ENCODE measurements around the gene CALD1. TPM values are rescaled to one million over a fixed set of nuclear protein-coding genes. Genes with fewer than 3 reads are reported as not detected.

Gene CALD1
- total and polyA plus RNA-seq, 7 donors: 16.8 to 59.5 (median 25.0) TPM

- ATAC-seq: no peak
- H3K36me3 ChIP-seq (ENCODE audit: insufficient read depth in 1 of 2, low read depth in 1 of 2): no peaks in the 10 kb centered on the region
- no peaks in the 10 kb centered on the region for H3K27me3 ChIP-seq (ENCODE audit: insufficient read depth in 3 of 3, low read length in 2 of 3)
- intact Hi-C loops (cut with DNase I): no loop called here
- no peak for DNase-seq
- H3K4me1 ChIP-seq: peaks cover 4% of the 10 kb centered on the region
- TF ChIP-seq CTCF (IDR thresholded peaks at IDR 0.05): no peak
- H3K4me3 ChIP-seq: no peak overlapping the region
- H3K9me3 ChIP-seq: no peaks in the 10 kb centered on the region
- no peak overlapping the region for H3K27ac ChIP-seq
- WGBS, 3 donors: 46 to 58% (median 56%) methylated on average over 3 of the region's 3 CpGs
Observed at GRCh38 chr7:134787720-134788119, 8.3 kb downstream of the CALD1 start.

GRCh38 chr7:134788191-134788590, 8.8 kb downstream of the CALD1 start:
- H3K27ac ChIP-seq: no peak overlapping the region
- WGBS, 3 donors: 87 to 96% (median 92%) methylated on average over 2 of the region's 2 CpGs
- no peaks in the 10 kb centered on the region for H3K9me3 ChIP-seq
- H3K4me1 ChIP-seq: peaks cover 4% of the 10 kb centered on the region
- ATAC-seq (no peak), DNase-seq (no peak)
- H3K27me3 ChIP-seq (ENCODE audit: insufficient read depth in 3 of 3, low read length in 2 of 3): no peaks in the 10 kb centered on the region
- TF ChIP-seq CTCF (IDR thresholded peaks at IDR 0.05): no peak
- no peak overlapping the region for H3K4me3 ChIP-seq
- intact Hi-C loops (cut with DNase I): no loop called here
- no peaks in the 10 kb centered on the region for H3K36me3 ChIP-seq (ENCODE audit: insufficient read depth in 1 of 2, low read depth in 1 of 2)

- Histone ChIP-seq H3K36me3 (ENCODE audit: insufficient read depth in 1 of 2, low read depth in 1 of 2) (no peaks in the 10 kb centered on the region), H3K4me3 (no peak overlapping the region), H3K27me3 (ENCODE audit: insufficient read depth in 3 of 3, low read length in 2 of 3) (no peaks in the 10 kb centered on the region), H3K9me3 (no peaks in the 10 kb centered on the region), H3K27ac (peak overlapping the region; percentile 19), H3K4me1 (peaks cover 4% of the 10 kb centered on the region)
- 22 to 31% (median 24%) methylated on average over 2 of the region's 2 CpGs for WGBS, 3 donors
- no peak for DNase-seq
- TF ChIP-seq CTCF (IDR thresholded peaks at IDR 0.05): no peak
- intact Hi-C loops (cut with DNase I): no loop called here
- peak in 2 of 4 donors; percentile 34 to 37 for ATAC-seq
Observed at GRCh38 chr7:134789967-134790685, 10.7 kb downstream of the CALD1 start.

- no peak overlapping the region for H3K4me3 ChIP-seq
- DNase-seq (peak in 1 of 2 donors; percentile 47), ATAC-seq (no peak)
- H3K36me3 ChIP-seq (ENCODE audit: insufficient read depth in 1 of 2, low read depth in 1 of 2): no peaks in the 10 kb centered on the region
- no peak overlapping the region for H3K27ac ChIP-seq
- WGBS, 3 donors: 82 to 88% (median 88%) methylated on average over 9 of the region's 9 CpGs
- TF ChIP-seq CTCF (IDR thresholded peaks at IDR 0.05): no peak
- intact Hi-C loops (cut with DNase I): no loop called here
- H3K4me1 ChIP-seq: peaks cover 4% of the 10 kb centered on the region
- no peaks in the 10 kb centered on the region for H3K27me3 ChIP-seq (ENCODE audit: insufficient read depth in 3 of 3, low read length in 2 of 3)
- no peaks in the 10 kb centered on the region for H3K9me3 ChIP-seq
Observed at GRCh38 chr7:134792968-134793367, 13.5 kb downstream of the CALD1 start.

- H3K27ac ChIP-seq: no peak overlapping the region
- no peak for TF ChIP-seq CTCF (IDR thresholded peaks at IDR 0.05)
Observed at GRCh38 chr7:134795231-134795630, 15.8 kb downstream of the CALD1 start.

More at GRCh38 chr7:134795231-134795630, 15.8 kb downstream of the CALD1 start:
- DNase-seq: no peak
- Histone ChIP-seq H3K4me1 (no peaks in the 10 kb centered on the region), H3K9me3 (no peaks in the 10 kb centered on the region), H3K36me3 (ENCODE audit: insufficient read depth in 1 of 2, low read depth in 1 of 2) (no peaks in the 10 kb centered on the region), H3K4me3 (no peak overlapping the region), H3K27me3 (ENCODE audit: insufficient read depth in 3 of 3, low read length in 2 of 3) (no peaks in the 10 kb centered on the region)
- 85 to 88% (median 86%) methylated on average over 5 of the region's 5 CpGs for WGBS, 3 donors
- intact Hi-C loops (cut with DNase I): no loop called here
- ATAC-seq: no peak

All from psoas muscle (tissue), 8 donors.